ENCODE data around the gene SIRT6. TPM values are rescaled to one million over a fixed set of nuclear protein-coding genes. Genes with fewer than 3 reads are reported as not detected.
"Not testable (repeated sequence)": the region's sequence is repeated elsewhere in the genome, so short reads cannot be mapped to it uniquely, and the experiment has no call there.

Gene SIRT6
- total RNA-seq, 4 donors from 2014 or later, result 141 to 215 (median 194) TPM

DNA sequence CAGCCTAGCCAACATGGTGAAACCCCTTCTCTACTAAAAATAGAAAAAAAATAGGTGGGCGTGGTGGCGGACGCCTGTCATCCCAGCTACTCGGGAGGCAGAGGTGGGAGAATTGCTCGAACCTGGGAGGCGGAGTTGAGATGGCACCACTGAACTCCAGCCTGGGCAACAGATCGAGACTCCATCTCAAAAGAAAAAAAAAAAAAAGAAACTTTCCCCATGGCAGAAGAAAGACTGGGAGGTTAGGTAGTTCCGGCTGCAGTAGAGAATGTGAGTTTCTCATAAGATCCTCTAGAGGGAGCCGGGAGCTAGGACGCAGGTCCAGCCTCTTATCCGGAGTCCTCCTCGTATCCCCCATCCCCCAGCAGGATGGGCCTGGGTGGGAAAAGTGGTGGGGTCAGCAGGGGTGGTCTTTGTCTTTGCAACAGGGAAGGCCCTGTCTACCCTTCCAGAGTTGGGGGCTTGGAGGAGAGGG is 42.1 kb downstream of the SIRT6 start:
- WGBS, 2 donors (ENCODE audit: low coverage in 1 of 2), result 11 to 16% methylated on average over 5 to 12 of the region's 12 CpGs

DNA sequence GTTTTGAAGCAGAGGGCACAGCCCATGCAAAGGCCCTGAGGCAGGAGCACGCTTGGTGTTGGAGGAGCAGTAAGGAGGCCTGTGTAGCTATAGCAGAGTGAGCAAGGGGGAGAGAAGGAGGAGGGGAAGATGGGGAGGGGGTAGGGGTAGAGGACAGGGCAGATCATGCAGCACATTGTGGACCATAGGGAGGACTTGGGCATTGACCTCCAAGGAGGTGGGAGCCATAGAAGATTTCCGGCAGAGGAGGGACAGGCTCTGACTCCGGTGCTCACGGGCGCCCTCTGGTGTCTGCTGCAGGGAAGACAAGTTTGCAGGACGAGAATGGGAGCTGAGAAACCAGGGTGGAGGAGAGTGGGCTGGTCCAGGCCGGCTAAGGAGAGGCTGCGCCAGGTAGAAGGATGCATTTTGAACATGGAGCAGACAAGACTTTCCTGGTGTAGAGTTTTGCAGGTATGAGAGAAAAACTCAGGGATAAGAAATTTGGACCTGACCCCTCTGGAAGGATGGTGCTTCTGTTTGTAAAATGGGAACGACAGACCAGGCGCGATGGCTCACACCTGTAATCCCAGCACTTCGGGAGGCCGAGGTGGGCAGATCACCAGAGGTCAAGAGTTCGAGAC is 42.6 kb downstream of the SIRT6 start:
- WGBS, 2 donors (ENCODE audit: low coverage in 1 of 2), result 25 to 67% methylated on average over 4 to 14 of the region's 14 CpGs
- Histone ChIP-seq H3K36me3 (no peaks in the 10 kb centered on the region), H3K27ac (peak overlapping the region; percentile 54 to 69 (median 62)), H3K27me3 (no peaks in the 10 kb centered on the region), H3K4me3 (peak overlapping the region in 1 of 4 donors; percentile 6), H3K4me1 (peaks cover 0 to 44% (median 26%) of the 10 kb centered on the region in 4 donors), H3K9me3 (no peaks in the 10 kb centered on the region)
- no peak for TF ChIP-seq EP300 (IDR thresholded peaks at IDR 0.05; ENCODE audit: low read depth)
- TF ChIP-seq, protein P1, sequence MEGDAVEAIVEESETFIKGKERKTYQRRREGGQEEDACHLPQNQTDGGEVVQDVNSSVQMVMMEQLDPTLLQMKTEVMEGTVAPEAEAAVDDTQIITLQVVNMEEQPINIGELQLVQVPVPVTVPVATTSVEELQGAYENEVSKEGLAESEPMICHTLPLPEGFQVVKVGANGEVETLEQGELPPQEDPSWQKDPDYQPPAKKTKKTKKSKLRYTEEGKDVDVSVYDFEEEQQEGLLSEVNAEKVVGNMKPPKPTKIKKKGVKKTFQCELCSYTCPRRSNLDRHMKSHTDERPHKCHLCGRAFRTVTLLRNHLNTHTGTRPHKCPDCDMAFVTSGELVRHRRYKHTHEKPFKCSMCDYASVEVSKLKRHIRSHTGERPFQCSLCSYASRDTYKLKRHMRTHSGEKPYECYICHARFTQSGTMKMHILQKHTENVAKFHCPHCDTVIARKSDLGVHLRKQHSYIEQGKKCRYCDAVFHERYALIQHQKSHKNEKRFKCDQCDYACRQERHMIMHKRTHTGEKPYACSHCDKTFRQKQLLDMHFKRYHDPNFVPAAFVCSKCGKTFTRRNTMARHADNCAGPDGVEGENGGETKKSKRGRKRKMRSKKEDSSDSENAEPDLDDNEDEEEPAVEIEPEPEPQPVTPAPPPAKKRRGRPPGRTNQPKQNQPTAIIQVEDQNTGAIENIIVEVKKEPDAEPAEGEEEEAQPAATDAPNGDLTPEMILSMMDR (IDR thresholded peaks at IDR 0.05), result peak; percentile 76 to 92 (median 87)
- intact Hi-C loops (cut with DNase I; ENCODE audit: low total_unique reads), result no loop called here
- peak; percentile 94 for DNase-seq
- in situ Hi-C loops (cut with MboI; ENCODE audit: low pct_ligation_motif_present in 1 of 4, low pct_unique_long_range_greater_than_20kb in 1 of 4, low sequenced_read_pairs in 3 of 4), result loop anchor here in 1 of 4 donors (25.0 kb wide), 1 partner anchor 152 kb away; the partner anchor contains the start of gene EEF2

More for the DNA sequence above, 42.1 kb downstream of the SIRT6 start:
- Histone ChIP-seq H3K4me3 (peak overlapping the region in 1 of 4 donors; percentile 6), H3K4me1 (peaks cover 0 to 48% (median 28%) of the 10 kb centered on the region in 4 donors), H3K9me3 (no peaks in the 10 kb centered on the region), H3K27me3 (no peaks in the 10 kb centered on the region), H3K27ac (peak overlapping the region; percentile 54 to 69 (median 62)), H3K36me3 (no peaks in the 10 kb centered on the region)
- peak; percentile 56 for DNase-seq
- TF ChIP-seq POLR2A (IDR thresholded peaks at IDR 0.05) (no peak), EP300 (IDR thresholded peaks at IDR 0.05; ENCODE audit: low read depth) (no peak), POLR2AphosphoS5 (IDR thresholded peaks at IDR 0.05) (peak in 1 of 3 donors; percentile 24)
- TF ChIP-seq, protein P1 (IDR thresholded peaks at IDR 0.05), result peak; percentile 51 to 76 (median 62)
- in situ Hi-C loops (cut with MboI; ENCODE audit: low pct_ligation_motif_present in 1 of 4, low pct_unique_long_range_greater_than_20kb in 1 of 4, low sequenced_read_pairs in 3 of 4), result loop anchor here in 1 of 4 donors (25.0 kb wide), 1 partner anchor 153 kb away; the partner anchor contains the start of gene EEF2
- intact Hi-C loops (cut with DNase I; ENCODE audit: low total_unique reads), result no loop called here

DNA sequence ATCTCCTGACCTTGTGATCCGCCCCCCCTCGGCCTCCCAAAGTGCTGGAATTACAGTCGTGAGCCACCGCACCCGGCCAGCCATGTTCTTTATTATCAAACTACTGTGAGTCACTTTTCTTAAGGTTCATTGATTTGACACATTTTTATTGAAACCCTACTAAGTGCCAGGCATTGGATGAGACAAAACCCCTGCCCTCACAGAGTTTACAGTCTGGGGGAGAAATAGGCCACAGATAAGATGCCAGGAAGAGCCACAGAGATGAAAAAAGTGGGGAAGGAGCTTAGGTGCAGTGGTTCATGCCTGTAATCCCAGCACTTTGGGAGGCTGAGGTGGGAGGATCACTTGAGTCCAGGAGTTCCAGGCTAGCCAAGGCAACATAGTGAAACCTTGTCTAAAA is 43.9 kb downstream of the SIRT6 start:
- intact Hi-C loops (cut with DNase I; ENCODE audit: low total_unique reads), result no loop called here
- Histone ChIP-seq H3K4me3 (no peak overlapping the region), H3K36me3 (no peaks in the 10 kb centered on the region), H3K27me3 (no peaks in the 10 kb centered on the region), H3K9me3 (no peaks in the 10 kb centered on the region), H3K4me1 (peaks cover 0 to 36% (median 21%) of the 10 kb centered on the region in 4 donors), H3K27ac (peak overlapping the region in 2 of 4 donors; percentile 77 to 82)
- no peak for DNase-seq
- in situ Hi-C loops (cut with MboI; ENCODE audit: low pct_ligation_motif_present in 1 of 4, low pct_unique_long_range_greater_than_20kb in 1 of 4, low sequenced_read_pairs in 3 of 4), result loop anchor here in 1 of 4 donors (25.0 kb wide), 1 partner anchor 151 kb away; the partner anchor contains the start of gene EEF2
- TF ChIP-seq, protein P1 (IDR thresholded peaks at IDR 0.05), result no peak
- TF ChIP-seq POLR2AphosphoS5 (IDR thresholded peaks at IDR 0.05) (no peak), POLR2A (IDR thresholded peaks at IDR 0.05) (no peak), EP300 (IDR thresholded peaks at IDR 0.05; ENCODE audit: low read depth) (no peak)
- WGBS, 2 donors (ENCODE audit: low coverage in 1 of 2), result 60 to 76% methylated on average over 4 to 5 of the region's 5 CpGs

GRCh38 chr19:4136680-4137088 is 45.7 kb downstream of the SIRT6 start:
- in situ Hi-C loops (cut with MboI; ENCODE audit: low pct_ligation_motif_present in 1 of 4, low pct_unique_long_range_greater_than_20kb in 1 of 4, low sequenced_read_pairs in 3 of 4) (loop anchor here in 1 of 4 donors (25.0 kb wide), 1 partner anchor 149 kb away; the partner anchor contains the start of gene EEF2), intact Hi-C loops (cut with DNase I; ENCODE audit: low total_unique reads) (no loop called here)
- H3K27ac ChIP-seq, result peak overlapping the region; percentile 75 to 82 (median 76)
- TF ChIP-seq, protein P1 (IDR thresholded peaks at IDR 0.05), result no peak
- peak in 1 of 3 donors; percentile 12 for TF ChIP-seq POLR2AphosphoS5 (IDR thresholded peaks at IDR 0.05)
- TF ChIP-seq EP300 (IDR thresholded peaks at IDR 0.05; ENCODE audit: low read depth), result no peak
- DNase-seq, result peak; percentile 56
- no peaks in the 10 kb centered on the region for H3K36me3 ChIP-seq
- WGBS, 2 donors (ENCODE audit: low coverage in 1 of 2), result 58 to 67% methylated on average over 3 to 8 of the region's 8 CpGs
- H3K27me3 ChIP-seq, result no peaks in the 10 kb centered on the region
- H3K9me3 ChIP-seq, result no peaks in the 10 kb centered on the region
- peaks cover 0 to 36% (median 15%) of the 10 kb centered on the region in 4 donors for H3K4me1 ChIP-seq
- H3K4me3 ChIP-seq, result no peak overlapping the region

DNA sequence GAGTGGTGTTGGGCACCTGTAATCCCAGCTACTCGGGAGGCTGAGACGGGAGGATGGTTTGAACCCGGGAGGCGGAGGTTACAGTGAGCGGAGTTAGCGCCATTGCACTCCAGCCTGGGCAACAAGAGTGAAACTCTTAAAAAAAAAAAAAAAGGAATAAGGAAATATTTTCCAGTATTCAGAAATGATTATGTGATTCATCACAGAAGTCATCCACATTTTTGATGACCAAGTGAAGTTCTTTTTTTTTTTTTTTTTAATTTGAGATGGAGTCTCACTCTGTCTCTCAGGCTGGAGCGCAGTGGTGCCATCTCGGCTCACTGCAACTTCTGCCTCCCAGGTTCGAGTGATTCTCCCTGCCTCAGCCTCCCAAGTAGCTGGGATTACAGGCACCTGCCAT is 47.0 kb downstream of the SIRT6 start:
- H3K4me3 ChIP-seq; H3K9me3 ChIP-seq; DNase-seq; H3K27me3 ChIP-seq; intact Hi-C loops (cut with DNase I; ENCODE audit: low total_unique reads); H3K27ac ChIP-seq; H3K36me3 ChIP-seq: not testable (repeated sequence)
- H3K4me1 ChIP-seq, result peaks cover 0 to 39% (median 23%) of the 10 kb centered on the region in 4 donors
- WGBS, 2 donors (ENCODE audit: low coverage in 1 of 2), result 93 to 95% methylated on average over 6 to 9 of the region's 9 CpGs
- in situ Hi-C loops (cut with MboI; ENCODE audit: low pct_ligation_motif_present in 1 of 4, low pct_unique_long_range_greater_than_20kb in 1 of 4, low sequenced_read_pairs in 3 of 4), result loop anchor here in 1 of 4 donors (25.0 kb wide), 1 partner anchor 148 kb away; the partner anchor contains the start of gene EEF2

Measured in transverse colon (tissue), 4 donors.